ENCODE data around the gene YKT6. TPM values are rescaled to one million over a fixed set of nuclear protein-coding genes. Genes with fewer than 3 reads are reported as not detected.

YKT6 gene
- total RNA-seq, 2 experiments from 2014 or later, result 53.5 to 57.3 TPM

- Mint-ChIP-seq H3K4me3 (no peak overlapping the region), H3K27me3 (ENCODE audit: low read depth) (no peaks in the 10 kb centered on the region), H3K27ac (no peak overlapping the region), H3K36me3 (ENCODE audit: low read depth) (no peaks in the 10 kb centered on the region), H3K9me3 (no peaks in the 10 kb centered on the region), H3K4me1 (ENCODE audit: low read depth) (no peaks in the 10 kb centered on the region)
- DNase-seq, result no peak
- intact Hi-C loops (cut with micrococcal nuclease), result no loop called here
- CTCF ChIA-PET, result interaction anchor here (0.8 kb wide), 1 partner anchor 21 kb away, joined by 3 read pairs; no protein-coding TSS in a partner anchor
Measured at GRCh38 chr7:44236333-44236728, 35.6 kb downstream of the YKT6 start.

- Mint-ChIP-seq H3K9me3 (no peaks in the 10 kb centered on the region), H3K36me3 (ENCODE audit: low read depth) (no peaks in the 10 kb centered on the region), H3K27me3 (ENCODE audit: low read depth) (no peaks in the 10 kb centered on the region), H3K4me1 (ENCODE audit: low read depth) (no peaks in the 10 kb centered on the region), H3K4me3 (no peak overlapping the region), H3K27ac (no peak overlapping the region)
- intact Hi-C loops (cut with micrococcal nuclease), result no loop called here
- no peak for DNase-seq
- CTCF ChIA-PET, result no interaction called here
Measured at GRCh38 chr7:44237696-44238095, 36.9 kb downstream of the YKT6 start.

- Mint-ChIP-seq H3K36me3 (ENCODE audit: low read depth) (no peaks in the 10 kb centered on the region), H3K4me3 (no peak overlapping the region), H3K4me1 (ENCODE audit: low read depth) (no peaks in the 10 kb centered on the region), H3K9me3 (no peaks in the 10 kb centered on the region), H3K27ac (no peak overlapping the region), H3K27me3 (ENCODE audit: low read depth) (no peaks in the 10 kb centered on the region)
- CTCF ChIA-PET, result no interaction called here
- intact Hi-C loops (cut with micrococcal nuclease), result no loop called here
- DNase-seq, result no peak
Measured at GRCh38 chr7:44238116-44238695, 37.4 kb downstream of the YKT6 start.

GRCh38 chr7:44239361-44239760 is 38.6 kb downstream of the YKT6 start:
- Mint-ChIP-seq H3K4me3 (no peak overlapping the region), H3K27ac (no peak overlapping the region), H3K9me3 (no peaks in the 10 kb centered on the region), H3K4me1 (ENCODE audit: low read depth) (no peaks in the 10 kb centered on the region), H3K36me3 (ENCODE audit: low read depth) (no peaks in the 10 kb centered on the region), H3K27me3 (ENCODE audit: low read depth) (no peaks in the 10 kb centered on the region)
- no peak for DNase-seq
- CTCF ChIA-PET, result interaction anchor here (2.6 to 3.3 kb wide), 2 partner anchors 21 to 69 kb away, joined by 8 to 29 read pairs; no protein-coding TSS in a partner anchor
- intact Hi-C loops (cut with micrococcal nuclease), result no loop called here

- CTCF ChIA-PET, result interaction anchor here (0.5 to 3.4 kb wide), 35 partner anchors 8 to 570 kb away, joined by 3 to 29 read pairs (median 4); partner anchors contain the start of genes DDX56 and NUDCD3
- H3K27ac Mint-ChIP-seq, result no peak overlapping the region
- no peak for DNase-seq
- no peaks in the 10 kb centered on the region for H3K27me3 Mint-ChIP-seq (ENCODE audit: low read depth)
- H3K36me3 Mint-ChIP-seq (ENCODE audit: low read depth), result no peaks in the 10 kb centered on the region
- no peaks in the 10 kb centered on the region for H3K4me1 Mint-ChIP-seq (ENCODE audit: low read depth)
- H3K9me3 Mint-ChIP-seq, result no peaks in the 10 kb centered on the region
- H3K4me3 Mint-ChIP-seq, result no peak overlapping the region
- intact Hi-C loops (cut with micrococcal nuclease), result loop anchor here (5.0 kb wide), 2 partner anchors 222 to 607 kb away; partner anchors contain the start of gene H2AZ2
Measured at GRCh38 chr7:44240376-44240775, 39.6 kb downstream of the YKT6 start.

GRCh38 chr7:44240983-44241510 is 40.3 kb downstream of the YKT6 start:
- intact Hi-C loops (cut with micrococcal nuclease), result loop anchor here (1.0 to 5.0 kb wide), 5 partner anchors 66 to 606 kb away; partner anchors contain the start of gene H2AZ2
- H3K4me3 Mint-ChIP-seq, result no peak overlapping the region
- no peaks in the 10 kb centered on the region for H3K36me3 Mint-ChIP-seq (ENCODE audit: low read depth)
- no peaks in the 10 kb centered on the region for H3K9me3 Mint-ChIP-seq
- H3K27me3 Mint-ChIP-seq (ENCODE audit: low read depth), result no peaks in the 10 kb centered on the region
- no peaks in the 10 kb centered on the region for H3K4me1 Mint-ChIP-seq (ENCODE audit: low read depth)
- peak; percentile 82 for DNase-seq
- CTCF ChIA-PET, result interaction anchor here (0.5 to 3.4 kb wide), 41 partner anchors 9 to 569 kb away, joined by 3 to 29 read pairs (median 4); partner anchors contain the start of genes DDX56 and NUDCD3
- H3K27ac Mint-ChIP-seq, result peak overlapping the region; percentile 30

GRCh38 chr7:44242091-44242490 is 41.3 kb downstream of the YKT6 start:
- H3K27me3 Mint-ChIP-seq (ENCODE audit: low read depth), result no peaks in the 10 kb centered on the region
- CTCF ChIA-PET, result interaction anchor here (0.9 to 3.4 kb wide), 11 partner anchors 19 to 327 kb away, joined by 3 to 29 read pairs (median 5); no protein-coding TSS in a partner anchor
- no peak overlapping the region for H3K27ac Mint-ChIP-seq
- DNase-seq, result no peak
- no peaks in the 10 kb centered on the region for H3K9me3 Mint-ChIP-seq
- H3K4me1 Mint-ChIP-seq (ENCODE audit: low read depth), result no peaks in the 10 kb centered on the region
- no peaks in the 10 kb centered on the region for H3K36me3 Mint-ChIP-seq (ENCODE audit: low read depth)
- intact Hi-C loops (cut with micrococcal nuclease), result loop anchor here (5.0 kb wide), 2 partner anchors 220 to 605 kb away; partner anchors contain the start of gene H2AZ2
- no peak overlapping the region for H3K4me3 Mint-ChIP-seq

GRCh38 chr7:44244282-44244681 is 43.5 kb downstream of the YKT6 start:
- no peaks in the 10 kb centered on the region for H3K9me3 Mint-ChIP-seq
- DNase-seq, result peak; percentile 45
- H3K27me3 Mint-ChIP-seq (ENCODE audit: low read depth), result no peaks in the 10 kb centered on the region
- H3K27ac Mint-ChIP-seq, result no peak overlapping the region
- no peaks in the 10 kb centered on the region for H3K36me3 Mint-ChIP-seq (ENCODE audit: low read depth)
- CTCF ChIA-PET, result interaction anchor here (0.7 to 1.6 kb wide), 6 partner anchors 13 to 290 kb away, joined by 3 to 4 read pairs (median 3); partner anchors contain the start of gene NUDCD3
- intact Hi-C loops (cut with micrococcal nuclease), result loop anchor here (5.0 kb wide), 2 partner anchors 218 to 603 kb away; partner anchors contain the start of gene H2AZ2
- no peaks in the 10 kb centered on the region for H3K4me1 Mint-ChIP-seq (ENCODE audit: low read depth)
- H3K4me3 Mint-ChIP-seq, result no peak overlapping the region

GRCh38 chr7:44246396-44247113 is 45.8 kb downstream of the YKT6 start:
- H3K4me1 Mint-ChIP-seq (ENCODE audit: low read depth), result no peaks in the 10 kb centered on the region
- no peaks in the 10 kb centered on the region for H3K9me3 Mint-ChIP-seq
- H3K4me3 Mint-ChIP-seq, result no peak overlapping the region
- CTCF ChIA-PET, result no interaction called here
- intact Hi-C loops (cut with micrococcal nuclease), result no loop called here
- no peak overlapping the region for H3K27ac Mint-ChIP-seq
- no peak for DNase-seq
- no peaks in the 10 kb centered on the region for H3K36me3 Mint-ChIP-seq (ENCODE audit: low read depth)
- H3K27me3 Mint-ChIP-seq (ENCODE audit: low read depth), result no peaks in the 10 kb centered on the region

GRCh38 chr7:44247868-44248651 is 47.3 kb downstream of the YKT6 start:
- CTCF ChIA-PET, result interaction anchor here (0.6 kb wide), 1 partner anchor 279 kb away, joined by 3 read pairs; no protein-coding TSS in a partner anchor
- intact Hi-C loops (cut with micrococcal nuclease), result no loop called here

GRCh38 chr7:44249639-44250234 is 49.0 kb downstream of the YKT6 start:
- no peak overlapping the region for H3K27ac Mint-ChIP-seq
- no peaks in the 10 kb centered on the region for H3K36me3 Mint-ChIP-seq (ENCODE audit: low read depth)
- no peaks in the 10 kb centered on the region for H3K27me3 Mint-ChIP-seq (ENCODE audit: low read depth)
- H3K4me3 Mint-ChIP-seq, result no peak overlapping the region
- CTCF ChIA-PET, result no interaction called here
- DNase-seq, result no peak
- no peaks in the 10 kb centered on the region for H3K4me1 Mint-ChIP-seq (ENCODE audit: low read depth)
- intact Hi-C loops (cut with micrococcal nuclease), result no loop called here
- H3K9me3 Mint-ChIP-seq, result no peaks in the 10 kb centered on the region

More at GRCh38 chr7:44247868-44248651, 47.3 kb downstream of the YKT6 start:
- H3K4me1 Mint-ChIP-seq (ENCODE audit: low read depth), result no peaks in the 10 kb centered on the region
- DNase-seq, result no peak
- no peak overlapping the region for H3K4me3 Mint-ChIP-seq
- H3K9me3 Mint-ChIP-seq, result no peaks in the 10 kb centered on the region
- no peaks in the 10 kb centered on the region for H3K36me3 Mint-ChIP-seq (ENCODE audit: low read depth)
- no peak overlapping the region for H3K27ac Mint-ChIP-seq
- H3K27me3 Mint-ChIP-seq (ENCODE audit: low read depth), result no peaks in the 10 kb centered on the region
